ENCODE data around the gene PUDP. TPM values are rescaled to one million over a fixed set of nuclear protein-coding genes. Genes with fewer than 3 reads are reported as not detected.

Gene PUDP
- total RNA-seq, 1 experiment from 2014 or later, result 20.3 TPM

- H3K36me3 ChIP-seq (ENCODE audit: control insufficient read depth in 1 of 2, insufficient read depth in 2 of 2, low read length in 2 of 2), result no peaks in the 10 kb centered on the region
- POLR2A ChIA-PET, result no interaction called here
- H3K4me3 ChIP-seq (replicated peaks in 1 of 2; ENCODE audit: low read depth in 1 of 2, low read length in 2 of 2), result no peak overlapping the region
- H4K20me1 ChIP-seq (ENCODE audit: insufficient read depth), result no peaks in the 10 kb centered on the region
- RAD21 ChIA-PET (ENCODE audit: low non-redundant PET in 1 of 2, low total read pairs in 2 of 2, uncharacterized antibody in 2 of 2, unreplicated experiment in 2 of 2), result no interaction called here
- H3K27ac ChIP-seq (ENCODE audit: low read depth, low read length), result no peak overlapping the region
- intact Hi-C loops (cut with micrococcal nuclease), result no loop called here
- no peak overlapping the region for H3K4me2 ChIP-seq (ENCODE audit: low read length)
- H3K79me2 ChIP-seq (ENCODE audit: insufficient read depth, low read length), result no peaks in the 10 kb centered on the region
- DNase-seq (ENCODE audit: low read depth, low spot score) (no peak), ATAC-seq (no peak)
- TF ChIP-seq YY1 (IDR thresholded peaks at IDR 0.05; ENCODE audit: extremely low read depth, insufficient replicate concordance, low read depth, low read length), result no peak
- no peak for TF ChIP-seq EZH2 (IDR thresholded peaks at IDR 0.05)
- no peak for TF ChIP-seq CBX3 (IDR thresholded peaks at IDR 0.05; ENCODE audit: low read depth)
- no peak for TF ChIP-seq SIN3A (IDR thresholded peaks at IDR 0.05; ENCODE audit: low read depth)
- no peak for TF ChIP-seq POLR2AphosphoS5 (IDR thresholded peaks at IDR 0.05; ENCODE audit: low read depth, low read length)
- BruUV-seq (replicated peaks), result no TSS peak
- CTCF ChIA-PET, result no interaction called here
- no peaks in the 10 kb centered on the region for H3K9me3 ChIP-seq (ENCODE audit: control insufficient read depth in 1 of 2, insufficient read depth in 1 of 2, low read depth in 1 of 2, low read length in 2 of 2)
- H3K9ac ChIP-seq (ENCODE audit: low read length), result no peak overlapping the region
- H2AFZ ChIP-seq (ENCODE audit: low read depth, low read length, poor library complexity, severe bottlenecking), result no peak overlapping the region
- H3K27me3 ChIP-seq (ENCODE audit: insufficient read depth, low read length), result no peaks in the 10 kb centered on the region
- H3K4me1 ChIP-seq (ENCODE audit: control insufficient read depth in 1 of 2, insufficient read depth in 2 of 2, low read length in 2 of 2), result no peaks in the 10 kb centered on the region
- H3K9me2 ChIP-seq (ENCODE audit: insufficient read depth), result no peaks in the 10 kb centered on the region
Observed at GRCh38 chrX:7194606-7195005, 46.7 kb upstream of the PUDP start.

DNA sequence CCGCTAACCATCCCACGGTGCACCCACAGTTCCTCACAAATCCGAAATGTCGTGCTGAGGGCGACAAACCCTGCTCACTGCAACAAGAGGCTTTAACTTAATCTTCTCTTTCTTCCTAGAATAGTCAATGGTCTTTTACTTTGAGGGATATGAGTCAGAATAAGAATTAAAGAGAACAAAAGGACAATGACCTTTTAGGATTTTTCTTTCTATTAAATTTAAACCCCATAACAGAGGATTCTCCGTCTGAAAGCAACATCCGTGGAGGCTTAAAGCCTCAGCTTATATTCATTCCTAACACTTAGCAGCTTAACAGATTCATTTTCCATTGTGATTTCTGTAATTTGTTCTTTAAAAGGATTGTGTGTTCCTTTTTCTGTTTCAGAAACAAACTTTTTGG, 44.9 kb upstream of the PUDP start:
- Histone ChIP-seq H3K27ac (ENCODE audit: low read depth, low read length) (no peak overlapping the region), H4K20me1 (ENCODE audit: insufficient read depth) (no peaks in the 10 kb centered on the region), H3K79me2 (ENCODE audit: insufficient read depth, low read length) (no peaks in the 10 kb centered on the region), H3K27me3 (ENCODE audit: insufficient read depth, low read length) (no peaks in the 10 kb centered on the region), H3K4me3 (replicated peaks in 1 of 2; ENCODE audit: low read depth in 1 of 2, low read length in 2 of 2) (no peak overlapping the region), H2AFZ (ENCODE audit: low read depth, low read length, poor library complexity, severe bottlenecking) (no peak overlapping the region), H3K9me3 (ENCODE audit: control insufficient read depth in 1 of 2, insufficient read depth in 1 of 2, low read depth in 1 of 2, low read length in 2 of 2) (no peaks in the 10 kb centered on the region), H3K9ac (ENCODE audit: low read length) (no peak overlapping the region), H3K36me3 (ENCODE audit: control insufficient read depth in 1 of 2, insufficient read depth in 2 of 2, low read length in 2 of 2) (no peaks in the 10 kb centered on the region), H3K9me2 (ENCODE audit: insufficient read depth) (no peaks in the 10 kb centered on the region), H3K4me2 (ENCODE audit: low read length) (no peak overlapping the region), H3K4me1 (ENCODE audit: control insufficient read depth in 1 of 2, insufficient read depth in 2 of 2, low read length in 2 of 2) (no peaks in the 10 kb centered on the region)
- intact Hi-C loops (cut with micrococcal nuclease), result no loop called here
- ChIA-PET CTCF (no interaction called here), RAD21 (ENCODE audit: low non-redundant PET in 1 of 2, low total read pairs in 2 of 2, uncharacterized antibody in 2 of 2, unreplicated experiment in 2 of 2) (no interaction called here), POLR2A (no interaction called here)
- DNase-seq (ENCODE audit: low read depth, low spot score) (no peak), ATAC-seq (no peak)
- no TSS peak for BruUV-seq (replicated peaks)
- TF ChIP-seq RAD21 (IDR thresholded peaks at IDR 0.05; ENCODE audit: low read depth), result no peak
- TF ChIP-seq JUND (IDR thresholded peaks at IDR 0.05), result no peak
- TF ChIP-seq, protein P1, sequence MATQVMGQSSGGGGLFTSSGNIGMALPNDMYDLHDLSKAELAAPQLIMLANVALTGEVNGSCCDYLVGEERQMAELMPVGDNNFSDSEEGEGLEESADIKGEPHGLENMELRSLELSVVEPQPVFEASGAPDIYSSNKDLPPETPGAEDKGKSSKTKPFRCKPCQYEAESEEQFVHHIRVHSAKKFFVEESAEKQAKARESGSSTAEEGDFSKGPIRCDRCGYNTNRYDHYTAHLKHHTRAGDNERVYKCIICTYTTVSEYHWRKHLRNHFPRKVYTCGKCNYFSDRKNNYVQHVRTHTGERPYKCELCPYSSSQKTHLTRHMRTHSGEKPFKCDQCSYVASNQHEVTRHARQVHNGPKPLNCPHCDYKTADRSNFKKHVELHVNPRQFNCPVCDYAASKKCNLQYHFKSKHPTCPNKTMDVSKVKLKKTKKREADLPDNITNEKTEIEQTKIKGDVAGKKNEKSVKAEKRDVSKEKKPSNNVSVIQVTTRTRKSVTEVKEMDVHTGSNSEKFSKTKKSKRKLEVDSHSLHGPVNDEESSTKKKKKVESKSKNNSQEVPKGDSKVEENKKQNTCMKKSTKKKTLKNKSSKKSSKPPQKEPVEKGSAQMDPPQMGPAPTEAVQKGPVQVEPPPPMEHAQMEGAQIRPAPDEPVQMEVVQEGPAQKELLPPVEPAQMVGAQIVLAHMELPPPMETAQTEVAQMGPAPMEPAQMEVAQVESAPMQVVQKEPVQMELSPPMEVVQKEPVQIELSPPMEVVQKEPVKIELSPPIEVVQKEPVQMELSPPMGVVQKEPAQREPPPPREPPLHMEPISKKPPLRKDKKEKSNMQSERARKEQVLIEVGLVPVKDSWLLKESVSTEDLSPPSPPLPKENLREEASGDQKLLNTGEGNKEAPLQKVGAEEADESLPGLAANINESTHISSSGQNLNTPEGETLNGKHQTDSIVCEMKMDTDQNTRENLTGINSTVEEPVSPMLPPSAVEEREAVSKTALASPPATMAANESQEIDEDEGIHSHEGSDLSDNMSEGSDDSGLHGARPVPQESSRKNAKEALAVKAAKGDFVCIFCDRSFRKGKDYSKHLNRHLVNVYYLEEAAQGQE (IDR thresholded peaks at IDR 0.05; ENCODE audit: low read depth), result no peak
- TF ChIP-seq SP1 (IDR thresholded peaks at IDR 0.05; ENCODE audit: low read depth), result no peak
- no peak for TF ChIP-seq CBX3 (IDR thresholded peaks at IDR 0.05; ENCODE audit: low read depth)
- TF ChIP-seq, protein P2, sequence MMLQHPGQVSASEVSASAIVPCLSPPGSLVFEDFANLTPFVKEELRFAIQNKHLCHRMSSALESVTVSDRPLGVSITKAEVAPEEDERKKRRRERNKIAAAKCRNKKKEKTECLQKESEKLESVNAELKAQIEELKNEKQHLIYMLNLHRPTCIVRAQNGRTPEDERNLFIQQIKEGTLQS (IDR thresholded peaks at IDR 0.05), result no peak
- TF ChIP-seq, protein P3, sequence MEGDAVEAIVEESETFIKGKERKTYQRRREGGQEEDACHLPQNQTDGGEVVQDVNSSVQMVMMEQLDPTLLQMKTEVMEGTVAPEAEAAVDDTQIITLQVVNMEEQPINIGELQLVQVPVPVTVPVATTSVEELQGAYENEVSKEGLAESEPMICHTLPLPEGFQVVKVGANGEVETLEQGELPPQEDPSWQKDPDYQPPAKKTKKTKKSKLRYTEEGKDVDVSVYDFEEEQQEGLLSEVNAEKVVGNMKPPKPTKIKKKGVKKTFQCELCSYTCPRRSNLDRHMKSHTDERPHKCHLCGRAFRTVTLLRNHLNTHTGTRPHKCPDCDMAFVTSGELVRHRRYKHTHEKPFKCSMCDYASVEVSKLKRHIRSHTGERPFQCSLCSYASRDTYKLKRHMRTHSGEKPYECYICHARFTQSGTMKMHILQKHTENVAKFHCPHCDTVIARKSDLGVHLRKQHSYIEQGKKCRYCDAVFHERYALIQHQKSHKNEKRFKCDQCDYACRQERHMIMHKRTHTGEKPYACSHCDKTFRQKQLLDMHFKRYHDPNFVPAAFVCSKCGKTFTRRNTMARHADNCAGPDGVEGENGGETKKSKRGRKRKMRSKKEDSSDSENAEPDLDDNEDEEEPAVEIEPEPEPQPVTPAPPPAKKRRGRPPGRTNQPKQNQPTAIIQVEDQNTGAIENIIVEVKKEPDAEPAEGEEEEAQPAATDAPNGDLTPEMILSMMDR (IDR thresholded peaks at IDR 0.05 in 2 of 3, conservative IDR thresholded peaks at IDR 0.05 in 1 of 3; ENCODE audit: borderline replicate concordance in 1 of 3, insufficient read depth in 1 of 3, low read depth in 2 of 3, low read length in 2 of 3), result no peak
- TF ChIP-seq TCF7L2 (IDR thresholded peaks at IDR 0.05; ENCODE audit: borderline replicate concordance, extremely low read depth, insufficient read depth, insufficient read length), result no peak
- TF ChIP-seq ZBTB33 (IDR thresholded peaks at IDR 0.05; ENCODE audit: extremely low read depth, insufficient replicate concordance, low read length), result no peak

Measured in HCT116 (cell line).